ENCODE results near the gene SCN3B.

SCN3B gene

DNA sequence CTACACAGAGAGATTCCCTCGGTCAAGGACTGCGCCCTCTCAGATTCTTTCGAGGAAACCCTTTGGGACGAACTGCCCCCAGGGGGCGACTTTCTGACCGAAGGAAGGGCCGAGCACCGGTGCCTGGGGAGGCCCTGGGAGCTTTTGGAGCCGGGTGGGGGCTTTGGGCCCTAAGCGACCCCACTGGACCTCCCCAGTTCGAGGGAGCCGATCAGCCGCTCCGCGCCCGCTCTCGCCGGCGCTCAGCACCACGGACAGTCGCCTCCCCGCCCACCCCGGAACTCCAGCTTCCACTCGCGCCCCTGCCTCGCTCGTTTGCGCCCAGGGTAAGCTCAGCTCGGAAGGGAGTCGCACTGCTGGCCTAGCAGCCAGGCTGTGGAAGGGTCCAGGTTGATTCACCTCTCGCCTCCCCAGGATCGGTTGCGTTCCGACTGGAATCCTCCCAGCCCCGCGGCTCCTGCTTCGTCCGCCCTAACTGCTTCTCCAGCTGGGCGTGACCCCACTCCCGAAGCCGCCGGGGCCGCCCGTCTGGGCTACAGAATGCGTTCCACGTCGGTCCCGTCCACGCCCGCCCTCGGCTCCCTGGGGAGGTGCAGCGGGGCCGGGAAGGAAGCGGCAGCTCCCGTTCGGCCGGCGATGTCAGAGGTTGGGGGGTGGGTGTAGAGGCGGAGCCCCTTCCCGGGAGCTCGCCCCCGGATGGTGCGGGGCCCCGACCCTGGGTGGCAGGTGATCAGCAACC is 428 bp downstream of the SCN3B start:
- DNase-seq = no peak

- DNase-seq = no peak
These were observed 969 bp downstream of the SCN3B start for GRCh38 chr11:123653483-123653826.

- DNase-seq = no peak
These were observed 1.8 kb downstream of the SCN3B start for GRCh38 chr11:123652599-123652998.

GRCh38 chr11:123650901-123651300 is 3.5 kb downstream of the SCN3B start:
- no peak for DNase-seq

DNA sequence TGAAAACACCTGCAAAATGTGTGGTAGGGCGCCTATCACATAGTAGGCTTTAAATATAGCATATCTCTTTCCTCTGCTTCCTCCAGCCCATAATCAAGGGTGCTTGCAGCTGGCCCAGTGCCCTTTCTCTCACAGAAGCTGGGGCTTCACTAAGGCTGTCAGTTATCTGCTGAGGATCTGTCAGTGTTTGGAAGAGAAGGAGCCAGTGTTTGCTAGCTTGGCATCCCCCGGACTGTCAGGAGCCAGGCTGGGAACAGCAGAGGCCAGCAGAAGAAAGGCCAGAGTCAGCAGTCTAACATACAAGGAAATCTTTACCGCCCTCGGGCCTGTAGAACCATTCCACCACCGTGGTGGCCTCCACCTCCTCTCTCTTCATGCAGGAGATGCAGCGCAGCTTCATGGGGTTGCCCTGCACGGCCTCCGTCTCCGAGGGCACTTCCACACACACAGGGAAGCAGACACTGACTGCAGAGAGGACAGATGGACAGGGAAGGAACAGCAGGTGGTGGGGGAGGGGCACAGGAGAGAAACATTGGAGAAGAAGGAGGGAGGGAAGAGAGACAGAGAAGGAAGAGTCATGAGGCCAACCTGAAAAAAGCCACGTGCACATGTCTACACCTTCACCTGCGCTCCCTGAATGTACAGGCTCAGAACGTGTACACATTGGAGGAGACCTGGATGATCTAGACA is 9.0 kb downstream of the SCN3B start:
- DNase-seq = no peak

- no peak for DNase-seq
These were observed 12.0 kb downstream of the SCN3B start for GRCh38 chr11:123642435-123642834.

DNA sequence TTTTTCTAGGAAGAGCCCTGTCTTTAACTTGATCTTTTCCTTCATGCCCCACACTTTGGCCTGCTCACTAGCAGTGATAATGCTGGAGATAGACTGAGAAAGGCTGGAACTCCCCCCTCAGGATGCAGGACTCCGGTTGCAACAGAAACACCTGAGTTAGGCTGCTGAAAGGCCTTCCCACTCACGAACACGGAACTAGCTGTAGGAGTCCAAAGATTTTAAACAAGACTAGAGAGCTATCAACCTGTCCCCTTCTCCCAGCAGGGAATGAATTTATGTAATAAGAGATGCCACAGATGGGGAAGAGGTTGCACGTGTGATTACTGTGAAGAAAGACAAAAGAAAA is 13.0 kb downstream of the SCN3B start:
- no peak for DNase-seq

DNA sequence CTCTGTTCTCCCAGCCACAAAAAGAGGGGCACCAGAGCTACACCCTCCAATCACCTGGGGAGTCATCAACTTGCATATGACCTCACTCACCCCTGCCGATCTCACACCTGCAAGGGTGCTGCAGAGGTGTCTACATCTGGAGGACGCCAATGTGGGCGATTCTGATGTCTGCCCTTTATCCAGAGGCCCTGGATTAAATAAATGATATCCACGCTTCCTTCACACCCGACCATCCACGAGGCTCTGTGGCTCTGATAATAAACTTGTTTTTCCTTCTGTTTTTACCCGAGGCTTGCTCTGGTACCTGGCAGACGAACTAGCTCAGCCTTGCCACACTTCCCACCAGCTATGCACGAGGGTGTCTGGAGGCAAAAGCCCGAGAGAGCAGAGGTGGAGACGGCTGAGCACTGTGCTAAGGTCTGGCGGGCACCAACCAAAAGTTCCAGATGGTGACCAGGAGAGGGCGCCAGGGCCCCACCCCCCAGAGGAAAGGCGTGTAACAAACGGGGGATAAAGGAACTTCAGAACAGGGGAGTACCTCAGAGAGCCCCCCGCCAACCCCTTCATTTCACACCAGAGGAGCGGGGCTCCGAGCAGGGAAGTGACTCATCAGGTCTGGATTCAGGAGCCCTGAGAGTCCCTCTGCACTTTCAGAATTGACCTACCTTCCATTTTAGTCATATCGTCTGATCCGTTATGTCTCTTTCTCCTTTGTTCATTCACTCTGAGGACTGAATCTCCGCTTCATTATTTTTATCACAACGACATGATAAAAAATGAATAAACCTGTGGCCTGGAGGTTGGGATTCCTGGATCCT is 13.5 kb downstream of the SCN3B start:
- no peak for DNase-seq

GRCh38 chr11:123640029-123640428 is 14.4 kb downstream of the SCN3B start:
- DNase-seq = no peak

DNA sequence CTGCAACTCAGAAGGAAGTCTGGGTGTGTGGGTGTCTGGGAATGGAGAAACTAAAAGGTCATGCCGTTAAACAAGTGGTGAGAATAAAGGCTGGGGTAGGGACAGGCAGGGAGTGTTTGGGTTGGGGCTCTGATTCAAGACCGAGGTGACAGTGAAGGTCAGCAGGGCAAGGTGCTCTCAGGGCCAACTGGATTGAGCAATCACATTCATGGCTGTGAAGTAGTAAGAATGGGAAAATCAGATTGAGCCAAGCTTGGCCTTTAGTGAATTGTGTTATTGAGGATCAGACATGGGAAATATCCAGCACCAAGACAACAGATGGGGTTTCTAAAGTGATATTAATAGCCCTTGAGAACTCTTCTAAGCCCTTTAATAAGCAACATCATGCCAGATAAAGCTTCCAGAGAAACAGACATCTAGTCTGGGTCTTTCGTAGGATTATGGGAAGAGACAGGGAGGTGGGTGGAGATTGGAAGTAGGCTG is 24.3 kb downstream of the SCN3B start:
- DNase-seq = no peak

DNA sequence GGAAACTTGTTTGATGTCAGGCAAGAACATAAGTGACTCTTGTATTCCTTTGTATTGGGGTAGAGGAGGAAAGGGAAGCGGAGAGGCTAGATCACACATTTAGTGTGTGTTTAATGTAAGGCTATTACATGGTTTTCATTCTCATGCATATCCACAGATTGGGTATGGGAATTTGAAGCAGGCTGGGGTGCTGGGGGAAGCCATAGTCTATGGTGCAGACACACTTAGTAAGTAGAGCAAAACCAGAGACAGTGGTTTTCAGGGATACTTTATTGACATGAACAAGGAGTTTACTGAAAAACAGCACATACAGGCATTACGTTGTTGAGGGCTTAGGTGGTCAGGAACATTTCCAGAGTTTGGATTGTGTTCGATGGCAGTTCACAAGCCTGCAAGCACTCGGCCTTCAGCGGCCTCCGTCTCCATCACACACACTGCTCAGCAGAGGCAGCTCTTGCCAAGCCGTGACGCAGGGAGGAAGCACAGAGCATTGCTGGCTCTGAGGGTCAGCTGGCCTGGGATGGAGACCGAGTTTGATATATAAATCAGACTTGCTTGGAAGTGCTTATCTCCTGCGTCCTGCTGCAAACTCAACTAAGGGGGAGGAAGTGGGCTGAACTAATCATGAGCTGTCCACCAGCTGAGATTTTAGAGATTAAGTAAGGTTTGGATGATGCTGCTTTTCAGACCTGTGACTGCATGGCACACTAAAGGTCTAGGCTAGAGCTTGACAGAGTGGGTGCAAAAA is 25.3 kb downstream of the SCN3B start:
- DNase-seq = no peak

- no peak for DNase-seq
These were observed 29.4 kb downstream of the SCN3B start for GRCh38 chr11:123624974-123625373.

GRCh38 chr11:123622576-123622975 is 31.8 kb downstream of the SCN3B start:
- DNase-seq = no peak

- no peak for DNase-seq
These were observed 37.8 kb downstream of the SCN3B start for GRCh38 chr11:123616505-123617198.

DNA sequence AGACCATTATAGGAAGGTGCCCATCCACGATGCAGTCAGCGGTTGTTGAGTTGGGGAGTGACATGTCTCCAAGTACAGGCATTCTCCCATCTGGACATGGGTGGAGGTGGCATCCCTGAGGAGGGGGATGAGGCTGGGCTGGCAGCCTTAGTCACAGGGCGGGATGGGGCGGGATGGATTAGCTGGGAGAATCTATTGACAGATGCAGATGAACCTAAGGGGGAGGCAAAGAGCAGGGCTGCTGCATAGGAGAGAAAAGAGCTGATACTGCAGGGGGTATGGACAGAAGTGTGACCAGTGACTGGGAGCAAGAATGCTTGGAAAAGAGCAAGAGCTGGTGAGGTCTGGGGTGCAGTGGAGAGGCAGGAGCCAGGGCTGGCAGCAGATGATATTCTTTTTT is 42.7 kb downstream of the SCN3B start:
- no peak for DNase-seq

GRCh38 chr11:123608945-123609344 is 45.5 kb downstream of the SCN3B start:
- DNase-seq = no peak

DNA sequence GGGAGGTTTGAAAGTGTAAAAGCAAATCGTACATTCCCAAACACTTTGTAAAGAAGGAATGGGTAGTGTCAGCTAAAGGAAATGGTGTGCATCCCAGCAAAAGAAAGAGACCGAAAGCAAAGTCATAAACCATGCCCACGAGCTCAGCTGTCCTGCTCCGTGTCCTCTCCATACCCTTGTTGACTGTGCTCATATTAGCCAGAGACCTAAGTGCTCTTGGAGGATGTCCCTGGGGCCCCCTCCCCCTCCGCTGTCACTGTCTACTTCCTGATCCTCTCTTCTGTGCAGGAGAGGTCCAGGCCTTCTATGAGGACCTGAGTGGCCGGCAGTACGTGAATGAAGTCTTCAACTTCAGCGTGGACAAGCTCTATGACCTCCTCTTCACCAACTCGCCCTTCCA is 46.1 kb downstream of the SCN3B start:
- DNase-seq = no peak

- DNase-seq = no peak
These were observed 46.6 kb downstream of the SCN3B start for GRCh38 chr11:123607781-123608180.

DNA sequence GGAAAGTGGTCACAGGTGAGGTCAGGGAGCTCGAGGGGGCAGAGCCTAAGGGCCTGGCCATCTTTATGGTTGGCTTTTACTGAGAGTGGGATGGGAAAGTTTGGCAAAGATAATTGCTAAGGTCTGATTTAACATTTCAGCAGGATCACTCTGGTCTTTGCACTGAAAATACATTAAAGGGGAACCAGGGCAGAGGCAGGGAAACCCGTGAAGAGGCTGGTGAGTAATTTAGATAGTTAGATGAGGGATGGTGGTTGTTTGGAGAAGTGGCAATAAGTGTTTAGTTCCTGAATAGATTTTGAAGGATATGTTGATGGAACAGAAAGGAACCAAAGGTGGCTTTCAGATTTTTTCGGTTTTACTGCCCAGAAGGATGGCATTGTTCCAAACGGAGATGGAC is 50.8 kb downstream of the SCN3B start:
- DNase-seq = no peak

DNA sequence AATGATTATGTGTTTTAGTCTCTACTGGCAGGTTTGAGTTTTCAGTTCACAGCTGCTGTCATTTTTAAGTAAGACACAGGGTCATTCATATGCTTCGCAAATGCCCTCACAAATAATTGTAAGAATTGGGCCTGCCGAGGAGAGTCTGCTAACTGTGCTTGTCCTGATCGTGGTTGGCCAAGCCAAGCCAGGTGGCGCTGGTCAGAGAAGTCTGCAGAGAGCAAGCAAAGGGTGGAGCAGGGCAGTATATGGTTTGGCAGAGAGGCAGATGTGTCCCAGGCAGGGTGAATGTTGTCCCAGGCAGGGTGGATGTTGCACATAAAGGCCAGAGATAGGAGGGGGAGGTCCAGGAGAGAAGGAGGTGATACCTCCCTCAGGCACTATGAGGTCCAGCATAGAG is 52.7 kb downstream of the SCN3B start:
- no peak for DNase-seq

DNA sequence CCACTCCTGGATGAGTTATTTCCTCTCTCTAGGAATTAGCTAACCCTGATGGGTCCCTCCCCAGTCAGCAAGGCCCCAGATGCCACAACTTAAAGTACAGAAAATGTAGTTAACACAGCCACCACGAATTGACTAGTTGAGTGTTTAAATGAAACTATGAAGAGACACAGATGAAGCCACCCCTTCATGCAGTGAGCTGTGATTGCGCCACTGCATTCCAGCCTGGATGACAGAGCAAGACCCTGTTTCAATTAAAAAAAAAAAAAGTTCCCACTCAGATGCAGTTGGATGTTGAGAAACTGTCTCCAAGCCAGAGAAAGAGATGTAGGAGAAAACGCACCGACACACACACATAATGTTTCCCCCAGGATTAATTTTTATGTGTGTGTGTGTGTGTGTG is 53.3 kb downstream of the SCN3B start:
- DNase-seq = no peak

DNA sequence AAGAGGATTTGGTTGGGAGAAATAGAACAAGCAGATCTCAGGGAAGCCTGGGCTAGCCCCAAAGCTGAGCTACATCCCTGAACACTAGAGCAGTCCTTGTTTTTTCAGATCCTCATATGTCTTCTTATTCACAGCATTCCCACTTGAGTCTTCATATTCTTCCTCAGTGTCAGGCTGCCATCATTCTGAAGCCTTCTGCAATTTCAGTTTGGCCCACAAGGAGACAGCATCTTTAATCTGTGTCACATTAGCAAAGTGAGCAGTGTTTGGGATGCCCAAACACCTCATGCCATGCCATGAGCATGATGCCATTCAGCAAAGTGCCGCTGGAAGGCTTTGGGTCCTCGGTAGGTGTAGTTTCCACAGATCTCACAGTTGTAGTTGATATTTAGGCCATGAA is 56.6 kb downstream of the SCN3B start:
- DNase-seq = no peak

GRCh38 chr11:123594921-123595320 is 59.5 kb downstream of the SCN3B start:
- no peak for DNase-seq
